Measurements from ENCODE around the gene ZNF106.

ZNF106 gene

DNA sequence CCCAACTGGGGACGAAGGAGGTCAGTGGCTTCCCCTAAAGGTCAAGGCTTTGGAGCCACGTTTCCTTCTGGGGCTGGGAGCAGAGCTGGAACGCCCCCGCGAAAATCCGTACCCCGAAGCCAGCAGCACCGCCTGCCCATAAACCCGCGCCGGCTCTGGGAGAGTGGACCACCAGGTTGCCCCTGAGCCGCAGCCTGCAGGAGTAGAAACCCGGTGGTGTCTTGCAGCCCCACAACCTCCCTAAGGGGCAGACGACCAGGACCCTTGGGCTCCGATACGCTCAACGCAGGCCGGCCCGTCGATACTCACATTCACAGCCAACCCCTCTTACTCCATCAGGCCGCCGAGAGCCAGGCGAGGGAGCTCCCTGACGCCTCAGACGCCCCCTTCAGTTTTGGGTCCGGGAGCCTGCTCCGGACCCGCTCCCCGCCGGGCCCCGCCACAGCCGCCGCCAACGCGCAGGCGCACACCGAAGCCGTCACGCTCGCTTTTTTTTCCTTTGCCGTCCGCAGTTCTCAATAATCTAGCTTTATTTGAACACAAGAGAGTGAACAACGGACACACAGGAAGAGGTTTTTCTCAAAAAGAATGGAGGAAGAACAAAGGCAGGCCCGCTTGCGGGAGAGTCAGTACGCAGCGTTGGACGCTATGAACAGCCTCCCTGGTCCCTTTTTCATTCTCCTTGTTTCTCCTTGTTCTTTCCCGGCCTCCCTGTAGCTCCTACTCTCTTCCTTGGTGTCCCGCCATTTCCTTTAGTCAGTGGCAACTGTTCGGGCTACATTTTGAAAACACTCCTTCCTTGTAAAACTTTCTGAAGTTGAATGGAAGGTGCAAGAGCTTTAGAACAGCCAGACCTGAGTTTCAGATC, at the start of gene ZNF106:
Gene ZNF106, minus strand, starts transcription at position 471 of the 868 bp plus-strand sequence. CDS start 18,852 bp downstream, outside the sequence.
- peak; percentile 53 for DNase-seq

- DNase-seq, result no peak
These were observed 42.3 kb upstream of the ZNF106 start for GRCh38 chr15:42533246-42533645.

DNA sequence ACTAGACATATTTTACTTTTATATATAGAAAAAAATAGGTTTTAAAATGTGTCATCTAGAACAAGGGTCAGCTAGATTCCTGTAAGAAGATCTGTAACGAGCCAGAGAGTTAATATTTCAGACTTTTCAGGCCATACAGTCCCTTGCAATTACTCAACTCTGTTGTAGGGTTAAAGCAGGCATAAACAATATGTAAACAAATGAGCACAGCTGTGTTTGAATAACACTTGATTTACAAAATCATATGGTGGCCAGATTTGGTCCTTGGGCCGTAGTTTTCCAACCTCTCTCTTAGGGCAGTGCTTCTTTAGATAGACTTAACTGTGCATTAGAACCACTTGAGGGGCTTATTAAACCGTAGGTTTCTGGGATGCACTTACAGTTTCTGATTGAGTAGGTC, 38.0 kb upstream of the ZNF106 start:
- DNase-seq, result no peak

GRCh38 chr15:42523331-42523730, 32.4 kb upstream of the ZNF106 start:
- DNase-seq, result no peak

DNA sequence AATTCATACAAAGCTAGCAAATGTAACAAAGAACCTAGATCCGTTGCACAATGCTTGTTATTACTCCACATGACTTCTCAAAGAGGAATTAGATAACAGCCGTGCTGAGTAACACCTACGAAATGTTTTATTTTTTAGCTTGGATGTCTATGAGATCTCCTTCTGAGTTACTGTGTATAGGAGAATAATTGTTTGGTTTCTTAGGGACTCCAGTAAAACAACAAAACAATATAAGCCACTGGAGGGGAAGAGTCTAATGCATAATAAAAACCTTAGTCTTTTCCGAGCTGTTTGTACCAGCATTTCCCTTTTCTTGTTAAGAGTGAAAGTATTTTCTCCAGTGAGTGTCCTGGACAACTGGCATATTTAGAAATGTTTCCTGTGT, 20.1 kb upstream of the ZNF106 start:
- no peak for DNase-seq

GRCh38 chr15:42510258-42511006, 19.5 kb upstream of the ZNF106 start:
- no peak for DNase-seq

DNA sequence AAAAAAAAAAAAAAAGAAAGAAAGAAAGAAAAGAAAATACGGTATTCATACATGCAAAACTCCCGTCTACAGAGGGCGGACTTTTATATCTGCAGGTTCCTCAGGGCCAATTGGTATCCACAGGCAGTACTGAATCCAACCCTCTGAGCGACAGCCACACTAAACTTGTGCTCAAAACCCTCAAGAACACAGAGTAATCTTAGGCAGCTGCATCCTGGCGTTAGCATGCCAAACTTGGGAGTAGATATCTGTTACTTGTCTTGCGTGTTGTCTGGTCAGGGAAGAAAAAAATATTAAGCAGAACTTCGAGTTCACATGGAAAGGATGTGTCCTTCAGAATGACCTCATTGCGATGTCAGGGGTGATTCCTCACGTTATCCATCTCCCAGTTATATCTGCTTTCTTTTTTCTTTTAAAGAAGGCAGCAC, 17.3 kb upstream of the ZNF106 start:
- no peak for DNase-seq

- DNase-seq, result no peak
These were observed 16.6 kb upstream of the ZNF106 start for GRCh38 chr15:42507514-42507913.

- DNase-seq, result no peak
These were observed 13.7 kb upstream of the ZNF106 start for GRCh38 chr15:42504631-42505030.

- DNase-seq, result no peak
These were observed 12.9 kb upstream of the ZNF106 start for GRCh38 chr15:42503825-42504224.

GRCh38 chr15:42502477-42502876, 11.5 kb upstream of the ZNF106 start:
- DNase-seq, result no peak

DNA sequence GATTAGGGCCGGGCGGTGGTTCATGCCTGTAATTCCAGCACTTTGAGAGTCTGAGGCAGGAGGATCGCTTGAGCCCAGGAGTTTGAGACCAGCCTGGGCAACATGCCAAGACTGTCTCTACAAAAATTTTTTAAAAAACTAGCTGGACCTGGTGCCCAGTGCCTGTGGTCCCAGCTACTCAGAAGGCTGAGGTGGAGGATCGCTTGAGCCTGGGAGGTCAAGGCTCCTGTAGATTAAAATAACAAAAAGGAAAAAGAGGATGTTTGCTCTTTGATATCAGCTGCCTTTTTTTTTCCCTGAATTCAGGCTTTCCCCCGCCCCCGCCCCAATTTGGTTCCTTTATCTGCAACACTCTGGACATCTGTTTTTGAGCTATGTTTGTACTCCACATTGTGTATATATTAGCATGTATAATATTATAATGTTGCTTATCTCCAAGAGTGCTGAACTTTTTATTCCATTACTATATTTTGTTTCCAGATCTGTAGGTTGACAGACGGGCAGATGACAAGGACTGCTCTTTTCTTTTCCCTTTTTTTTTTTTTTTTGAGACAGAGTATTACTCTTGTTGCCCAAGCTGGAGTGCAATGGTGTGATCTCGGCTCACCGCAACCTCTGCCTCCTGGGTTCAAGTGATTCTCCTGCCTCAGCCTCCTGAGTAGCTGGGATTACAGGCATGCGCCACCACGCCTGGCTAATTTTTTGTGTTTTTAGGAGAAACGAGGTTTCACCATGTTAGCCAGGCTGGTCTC, 9.1 kb upstream of the ZNF106 start:
- DNase-seq, result no peak

GRCh38 chr15:42498212-42499068, 7.5 kb upstream of the ZNF106 start:
- no peak for DNase-seq

DNA sequence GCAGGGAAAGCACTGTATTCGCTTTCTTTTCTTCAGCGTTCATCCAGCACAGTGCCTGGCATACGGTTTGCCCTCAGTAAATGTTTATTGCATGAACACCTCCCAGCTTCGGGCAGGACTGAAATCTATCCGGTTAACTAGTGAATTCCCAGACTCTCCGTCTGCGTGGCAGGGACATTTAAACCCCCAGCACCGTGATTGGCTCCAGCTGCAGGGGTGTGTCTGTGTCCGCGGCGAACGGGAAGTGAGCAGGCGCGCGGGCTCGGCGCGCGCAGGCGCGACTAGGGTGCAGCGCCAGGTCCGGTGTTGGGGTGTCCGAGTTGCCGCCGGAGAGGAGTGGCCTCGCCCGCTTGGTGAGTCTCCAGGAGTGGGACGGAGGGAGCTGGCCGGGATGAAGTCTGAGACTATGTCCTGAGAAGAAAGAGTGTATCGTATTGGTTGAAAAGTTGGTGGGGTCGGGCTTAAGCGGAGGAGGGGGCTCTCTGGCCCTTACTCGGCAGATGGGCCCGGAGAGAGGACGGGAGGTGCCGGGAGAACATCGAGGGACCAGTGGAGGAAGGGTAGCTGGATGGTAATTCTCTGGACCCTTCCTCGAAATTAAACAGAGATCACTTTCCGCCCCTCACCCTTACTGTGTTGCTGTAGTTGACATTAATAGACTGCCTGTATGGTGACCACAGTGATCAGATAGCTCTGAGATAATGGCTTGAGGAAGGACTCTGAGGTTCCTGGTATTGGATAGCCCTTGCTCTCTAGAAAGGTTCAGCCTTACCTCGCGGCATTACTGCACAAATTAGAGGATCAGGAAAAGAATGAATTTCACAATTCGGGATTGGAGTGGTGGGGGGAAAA, 4.6 kb upstream of the ZNF106 start, which contains the start of gene SNAP23:
Gene SNAP23, plus strand, starts transcription at position 274 of the 852 bp plus-strand sequence. CDS start 16,213 bp downstream, outside the sequence.
- peak; percentile 4 for DNase-seq

DNA sequence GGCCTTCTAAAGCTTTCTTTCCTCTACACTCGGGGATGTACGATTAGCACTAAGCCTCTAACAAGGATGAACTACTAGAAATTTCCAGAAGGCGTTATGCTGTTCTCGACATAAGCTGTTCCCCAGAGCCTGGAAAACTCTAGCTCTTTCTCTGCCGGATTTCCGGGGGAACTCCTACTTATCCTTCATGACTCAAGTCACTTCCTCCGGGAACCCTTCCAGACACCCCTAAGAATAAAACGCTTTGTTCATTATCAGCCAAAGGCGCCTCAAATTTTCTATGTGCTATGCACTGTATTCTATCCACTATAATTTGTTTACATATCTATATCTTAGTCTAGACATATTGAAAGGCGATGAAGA, 4.0 kb upstream of the ZNF106 start:
- DNase-seq, result no peak

GRCh38 chr15:42493679-42494078, 2.7 kb upstream of the ZNF106 start:
- no peak for DNase-seq

DNA sequence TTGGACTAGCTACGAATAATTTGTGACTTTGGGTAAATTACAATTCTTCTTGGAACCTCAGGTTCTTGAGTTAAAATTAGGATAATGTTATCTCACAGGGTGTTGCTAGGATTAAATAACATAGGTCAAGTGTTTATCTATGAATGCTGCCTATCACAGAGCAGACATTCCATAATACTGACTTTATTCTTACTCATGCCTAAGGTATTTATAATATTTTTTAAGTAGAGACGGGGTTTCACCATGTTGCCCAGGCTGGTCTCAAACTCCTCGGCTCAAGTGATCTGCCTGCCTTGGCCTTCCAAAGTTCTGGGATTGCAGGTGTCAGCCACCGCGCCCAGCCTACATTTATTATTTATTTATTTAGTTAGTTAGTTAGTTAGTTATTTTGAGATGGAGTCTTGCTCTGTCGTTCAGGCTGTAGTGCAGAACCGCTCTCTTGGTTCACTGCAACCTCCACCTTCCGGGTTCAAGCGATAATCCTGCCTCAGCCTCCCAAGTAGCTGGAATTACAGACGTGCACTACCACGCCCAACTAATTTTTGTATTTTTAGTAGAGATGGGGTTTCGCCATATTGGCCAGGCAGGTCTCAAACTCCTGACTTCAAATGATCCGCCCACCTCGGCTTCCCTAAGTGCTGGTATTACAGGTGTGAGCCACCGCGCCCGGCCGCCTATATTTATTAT, 741 bp upstream of the ZNF106 start:
- no peak for DNase-seq

- DNase-seq, result no peak
These were observed 660 bp downstream of the ZNF106 start for GRCh38 chr15:42490291-42490670.

DNA sequence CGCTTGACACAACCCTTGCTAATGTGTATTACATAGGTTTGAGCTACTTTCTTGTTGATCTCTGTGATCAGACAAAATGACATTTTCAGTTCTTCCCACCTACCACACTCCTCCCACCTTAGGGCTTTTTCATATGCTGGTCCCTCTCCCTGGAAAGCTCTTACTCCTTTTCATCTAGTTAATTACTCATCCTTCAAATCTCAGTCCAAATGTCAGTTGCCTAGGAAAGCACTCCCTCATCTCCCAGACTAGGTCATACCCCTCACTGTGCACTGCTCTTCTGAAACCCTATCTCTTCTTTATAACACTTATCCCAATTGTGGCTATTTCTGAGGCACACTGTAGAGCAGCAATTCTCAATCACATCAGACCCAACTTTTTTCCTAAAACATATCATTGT, 7.3 kb downstream of the ZNF106 start:
- DNase-seq, result no peak

- DNase-seq, result no peak
These were observed 8.2 kb downstream of the ZNF106 start for GRCh38 chr15:42482701-42483100.

DNA sequence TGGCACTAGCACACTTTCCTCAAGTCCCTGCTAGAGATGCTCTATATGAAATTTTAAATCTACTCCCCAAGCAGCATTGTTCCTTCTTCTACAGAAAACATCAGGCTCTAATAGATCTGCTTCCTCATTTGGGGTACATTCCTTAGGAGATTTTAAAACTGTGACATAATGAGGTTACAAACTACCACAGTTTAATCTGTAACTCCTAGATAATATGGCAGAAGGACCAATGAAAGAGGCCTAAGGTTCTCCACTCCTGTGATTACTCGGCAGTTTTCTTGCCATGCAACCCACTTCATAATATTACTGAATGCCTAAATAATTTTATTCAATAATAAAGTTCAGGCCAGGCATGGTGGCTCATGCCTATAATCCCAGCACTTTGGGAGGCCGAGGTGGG, 16.1 kb downstream of the ZNF106 start:
- no peak for DNase-seq
